Measurements from ENCODE around the gene PPP4R4. TPM values are rescaled to one million over a fixed set of nuclear protein-coding genes. Genes with fewer than 3 reads are reported as not detected.

PPP4R4 gene
- total RNA-seq (0.37 TPM), polyA plus RNA-seq (0.63 TPM)

DNA sequence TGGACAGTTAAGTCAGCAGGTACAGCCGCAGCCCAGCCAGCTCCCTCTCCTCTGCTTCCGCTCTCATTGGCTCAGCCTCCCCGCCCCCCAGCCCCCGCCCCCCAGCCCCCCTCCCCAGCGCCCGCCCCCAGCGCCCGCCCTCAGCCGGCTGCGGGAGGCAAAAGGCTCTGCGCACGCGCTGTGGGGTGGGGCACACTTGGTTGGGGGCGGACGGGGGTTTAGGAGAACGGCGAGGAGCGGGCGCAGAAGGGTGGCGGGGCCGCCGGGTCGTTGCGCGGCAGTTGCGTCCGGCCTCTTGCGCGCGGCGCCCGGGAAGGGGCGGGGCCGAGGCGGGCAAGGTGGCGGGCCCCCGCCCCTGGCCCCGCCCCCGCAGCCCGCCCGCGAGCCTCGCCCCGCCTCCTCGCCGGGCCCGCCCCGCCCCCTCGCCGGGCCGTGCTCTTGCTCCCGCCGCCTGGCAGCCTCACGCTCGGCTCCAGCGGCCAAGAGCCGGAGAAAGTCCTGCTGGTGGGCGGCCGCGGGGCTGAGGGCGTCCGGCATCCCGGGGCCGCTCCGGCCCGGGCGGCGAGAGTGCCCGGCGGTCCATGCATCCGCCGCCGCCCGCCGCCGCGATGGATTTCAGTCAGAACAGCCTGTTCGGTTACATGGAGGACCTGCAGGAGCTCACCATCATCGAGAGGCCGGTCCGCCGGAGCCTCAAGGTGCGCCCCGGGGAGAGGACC is at the start of gene PPP4R4:
TSS of gene PPP4R4 (plus strand) at position 438 of the 719 bp plus-strand sequence. CDS start at position 582, 144 bp downstream.
- H3K4me1 ChIP-seq (ENCODE audit: insufficient read depth): no peaks in the 10 kb centered on the region
- peak; percentile 69 for DNase-seq (ENCODE audit: extremely low spot score)
- under 1% methylated on average over 82 of the region's 84 CpGs for WGBS

DNA sequence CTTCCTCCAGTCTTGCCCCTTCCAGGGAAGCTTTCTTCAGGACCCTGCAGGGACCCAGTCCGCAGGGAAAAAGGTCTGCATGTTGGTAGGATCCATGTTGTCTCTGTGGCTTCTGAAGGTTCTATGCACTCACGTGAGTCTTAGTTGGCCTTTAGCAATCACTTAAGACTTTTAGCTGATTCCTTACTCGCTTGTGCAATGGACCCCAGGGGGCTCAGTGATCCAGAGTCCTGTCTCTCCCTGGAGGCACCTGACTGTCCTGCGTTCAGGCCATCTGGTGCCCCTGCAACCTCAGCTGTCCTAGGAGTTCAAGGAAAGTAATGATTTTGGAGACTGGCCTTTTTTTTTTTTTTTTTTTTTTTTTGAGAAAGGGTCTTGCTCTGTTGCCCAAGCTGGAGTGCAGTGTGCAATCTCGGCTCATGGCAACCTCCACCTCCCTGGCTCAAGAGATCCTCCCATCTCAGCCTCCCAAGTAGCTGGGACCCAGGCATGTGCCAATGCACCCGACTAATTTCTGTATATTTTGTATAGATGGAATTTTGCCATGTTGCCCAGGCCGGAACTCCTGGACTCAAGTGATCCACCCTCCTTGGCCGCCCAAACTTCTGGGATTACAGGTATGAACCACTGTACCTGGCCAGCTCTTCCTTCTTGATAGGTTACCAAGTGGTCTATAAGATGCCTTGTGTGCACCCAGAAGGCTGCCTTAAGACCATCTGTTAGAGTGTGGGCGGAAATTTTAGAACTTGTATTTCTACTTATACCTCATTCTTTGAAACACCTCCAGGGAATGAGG is 49.3 kb upstream of the PPP4R4 start:
- DNase-seq (ENCODE audit: extremely low spot score): no peak
- Histone ChIP-seq H3K27ac (ENCODE audit: low read depth) (no peak overlapping the region), H3K36me3 (ENCODE audit: insufficient read depth) (no peaks in the 10 kb centered on the region), H3K4me3 (ENCODE audit: low read depth, low read length) (no peak overlapping the region), H3K4me1 (ENCODE audit: insufficient read depth) (no peaks in the 10 kb centered on the region)
- 86% methylated on average over 9 of the region's 9 CpGs for WGBS

More for the DNA sequence above, at the start of gene PPP4R4:
- H3K27ac ChIP-seq (ENCODE audit: low read depth): no peak within 1 kb of the TSS
- peak within 1 kb of the TSS; percentile 76 for H3K4me3 ChIP-seq (ENCODE audit: low read depth, low read length)
- no peaks in the 10 kb centered on the region for H3K36me3 ChIP-seq (ENCODE audit: insufficient read depth)

GRCh38 chr14:94125659-94126418 is 48.3 kb upstream of the PPP4R4 start:
- DNase-seq (ENCODE audit: extremely low spot score): no peak
- H3K4me3 ChIP-seq (ENCODE audit: low read depth, low read length): no peak overlapping the region
- no peaks in the 10 kb centered on the region for H3K4me1 ChIP-seq (ENCODE audit: insufficient read depth)
- WGBS: 85% methylated on average over 6 of the region's 6 CpGs
- H3K36me3 ChIP-seq (ENCODE audit: insufficient read depth): no peaks in the 10 kb centered on the region
- H3K27ac ChIP-seq (ENCODE audit: low read depth): no peak overlapping the region

DNA sequence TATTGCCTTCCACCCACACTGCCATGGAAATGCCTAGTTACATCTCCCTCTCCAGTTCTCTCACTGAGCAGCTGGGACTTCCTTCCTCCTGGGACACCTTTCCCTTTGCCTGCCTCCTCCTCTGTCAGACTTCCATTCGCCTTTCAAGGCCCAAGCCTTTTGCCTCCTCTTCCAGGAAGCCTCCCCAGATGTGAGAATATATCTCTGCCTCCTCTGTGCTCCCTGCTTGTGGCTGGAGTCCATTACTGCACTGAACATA is 47.8 kb upstream of the PPP4R4 start:
- H3K4me1 ChIP-seq (ENCODE audit: insufficient read depth): no peaks in the 10 kb centered on the region
- no peak for DNase-seq (ENCODE audit: extremely low spot score)
- WGBS: 85% methylated on average over 1 of the region's 1 CpG
- H3K4me3 ChIP-seq (ENCODE audit: low read depth, low read length): no peak overlapping the region
- H3K27ac ChIP-seq (ENCODE audit: low read depth): no peak overlapping the region
- H3K36me3 ChIP-seq (ENCODE audit: insufficient read depth): no peaks in the 10 kb centered on the region

GRCh38 chr14:94126800-94127199 is 47.3 kb upstream of the PPP4R4 start:
- DNase-seq (ENCODE audit: extremely low spot score): no peak

DNA sequence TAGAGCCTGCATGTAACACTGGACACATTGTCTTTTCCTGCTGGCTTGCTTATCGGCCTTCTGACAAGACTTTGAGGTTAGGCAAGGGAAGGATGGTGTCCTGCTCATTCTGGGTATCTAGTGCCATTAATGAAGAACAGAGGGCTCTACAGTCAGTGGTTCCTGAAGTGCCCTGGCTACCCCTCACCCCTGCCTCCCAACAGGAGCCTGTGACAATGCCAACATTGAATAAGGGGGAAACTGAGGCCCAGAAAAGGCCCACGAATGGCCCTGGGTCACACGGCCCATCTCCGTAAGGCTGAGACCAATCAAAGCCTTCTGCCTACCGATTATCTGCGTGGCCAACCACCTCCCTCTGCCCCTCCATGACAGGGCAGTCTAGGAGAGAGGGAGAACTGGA is 46.8 kb upstream of the PPP4R4 start:
- 95% methylated on average over 6 of the region's 6 CpGs for WGBS
- no peak overlapping the region for H3K27ac ChIP-seq (ENCODE audit: low read depth)
- no peaks in the 10 kb centered on the region for H3K36me3 ChIP-seq (ENCODE audit: insufficient read depth)
- H3K4me1 ChIP-seq (ENCODE audit: insufficient read depth): no peaks in the 10 kb centered on the region
- DNase-seq (ENCODE audit: extremely low spot score): no peak
- H3K4me3 ChIP-seq (ENCODE audit: low read depth, low read length): no peak overlapping the region

More at GRCh38 chr14:94126800-94127199, 47.3 kb upstream of the PPP4R4 start:
- no peak overlapping the region for H3K4me3 ChIP-seq (ENCODE audit: low read depth, low read length)
- 88% methylated on average over 5 of the region's 5 CpGs for WGBS
- H3K36me3 ChIP-seq (ENCODE audit: insufficient read depth): no peaks in the 10 kb centered on the region
- no peak overlapping the region for H3K27ac ChIP-seq (ENCODE audit: low read depth)
- H3K4me1 ChIP-seq (ENCODE audit: insufficient read depth): no peaks in the 10 kb centered on the region

DNA sequence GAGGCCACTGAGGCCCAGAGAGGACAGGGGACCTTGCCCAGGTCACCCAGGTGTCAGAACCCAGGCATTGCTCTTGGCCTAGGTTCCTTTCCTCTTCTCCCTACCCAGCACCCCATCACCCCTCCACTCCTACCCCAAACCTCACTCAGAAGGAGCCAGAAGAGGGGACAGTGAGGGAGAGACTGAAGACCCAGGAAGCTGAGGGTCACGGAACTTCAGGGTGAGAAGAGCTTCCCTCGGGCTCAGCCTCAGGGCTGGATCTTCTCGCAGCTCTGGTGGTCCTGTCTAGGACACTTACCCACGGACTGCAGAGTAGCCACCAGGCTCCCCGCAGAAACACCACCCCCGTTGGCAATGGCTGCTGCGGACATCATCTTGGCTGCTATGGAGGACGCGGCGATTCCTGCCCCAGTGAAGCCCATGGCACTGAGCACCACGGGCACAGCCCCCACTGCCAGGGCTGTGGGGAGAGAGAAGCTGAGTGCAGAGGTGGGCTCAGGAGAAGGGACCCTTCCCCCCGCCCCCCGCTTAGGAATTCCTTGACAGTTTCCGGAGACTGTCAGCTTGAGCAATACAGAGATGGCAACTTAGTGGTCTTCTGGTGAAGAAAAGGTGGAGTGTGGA is 45.8 kb upstream of the PPP4R4 start:
- no peak for DNase-seq (ENCODE audit: extremely low spot score)
- H3K4me3 ChIP-seq (ENCODE audit: low read depth, low read length): no peak overlapping the region
- H3K27ac ChIP-seq (ENCODE audit: low read depth): no peak overlapping the region
- H3K36me3 ChIP-seq (ENCODE audit: insufficient read depth): no peaks in the 10 kb centered on the region
- H3K4me1 ChIP-seq (ENCODE audit: insufficient read depth): no peaks in the 10 kb centered on the region
- WGBS: 86% methylated on average over 14 of the region's 14 CpGs

- no peaks in the 10 kb centered on the region for H3K4me1 ChIP-seq (ENCODE audit: insufficient read depth)
- WGBS: under 1% methylated on average over 27 of the region's 27 CpGs
- peak within 1 kb of the TSS; percentile 89 for H3K27ac ChIP-seq (ENCODE audit: low read depth)
- peak; percentile 69 for DNase-seq (ENCODE audit: extremely low spot score)
- no peaks in the 10 kb centered on the region for H3K36me3 ChIP-seq (ENCODE audit: insufficient read depth)
- peak within 1 kb of the TSS; percentile 39 for H3K4me3 ChIP-seq (ENCODE audit: low read depth, low read length)
These were observed 44.9 kb upstream of the PPP4R4 start, which contains the start of gene IFI27L2 for GRCh38 chr14:94129111-94129757. Gene IFI27L2 (minus strand): TSS chr14:94129604. CDS start chr14:94129564, 40 bp downstream.

DNA sequence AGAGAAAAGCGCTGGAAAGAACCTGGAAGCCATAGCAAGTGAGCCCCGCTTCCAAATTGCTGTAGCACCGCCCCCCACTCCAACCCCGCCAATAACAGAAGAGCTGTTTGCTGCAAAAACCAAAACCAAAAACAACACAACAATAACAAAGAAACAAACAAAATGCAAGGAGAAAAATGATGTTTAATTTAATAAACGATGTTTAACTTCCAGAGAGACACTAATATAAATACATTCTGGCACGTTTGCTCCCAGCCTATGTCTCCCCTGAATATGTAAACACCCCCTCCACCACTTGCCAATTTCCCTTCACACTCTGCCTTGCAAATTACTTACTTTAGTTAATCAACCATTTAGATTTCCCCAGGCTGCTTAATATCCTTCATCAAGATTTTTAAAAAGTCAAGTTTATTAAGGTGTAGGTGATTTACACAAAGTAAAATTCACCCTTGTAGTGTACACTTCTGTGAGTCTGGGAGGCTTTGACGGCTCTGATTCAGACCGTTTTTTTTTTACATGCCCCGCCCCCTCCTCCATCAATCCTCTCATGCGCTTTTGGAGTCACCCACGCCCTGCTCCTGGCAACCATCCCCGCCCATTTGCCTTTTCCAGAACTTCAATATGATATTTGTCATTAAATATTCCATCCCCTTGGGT is 44.2 kb upstream of the PPP4R4 start:
- Histone ChIP-seq H3K36me3 (ENCODE audit: insufficient read depth) (no peaks in the 10 kb centered on the region), H3K4me1 (ENCODE audit: insufficient read depth) (no peaks in the 10 kb centered on the region), H3K27ac (ENCODE audit: low read depth) (no peak overlapping the region), H3K4me3 (ENCODE audit: low read depth, low read length) (peak overlapping the region; percentile 39)
- under 1% methylated on average over 12 of the region's 12 CpGs for WGBS
- no peak for DNase-seq (ENCODE audit: extremely low spot score)

DNA sequence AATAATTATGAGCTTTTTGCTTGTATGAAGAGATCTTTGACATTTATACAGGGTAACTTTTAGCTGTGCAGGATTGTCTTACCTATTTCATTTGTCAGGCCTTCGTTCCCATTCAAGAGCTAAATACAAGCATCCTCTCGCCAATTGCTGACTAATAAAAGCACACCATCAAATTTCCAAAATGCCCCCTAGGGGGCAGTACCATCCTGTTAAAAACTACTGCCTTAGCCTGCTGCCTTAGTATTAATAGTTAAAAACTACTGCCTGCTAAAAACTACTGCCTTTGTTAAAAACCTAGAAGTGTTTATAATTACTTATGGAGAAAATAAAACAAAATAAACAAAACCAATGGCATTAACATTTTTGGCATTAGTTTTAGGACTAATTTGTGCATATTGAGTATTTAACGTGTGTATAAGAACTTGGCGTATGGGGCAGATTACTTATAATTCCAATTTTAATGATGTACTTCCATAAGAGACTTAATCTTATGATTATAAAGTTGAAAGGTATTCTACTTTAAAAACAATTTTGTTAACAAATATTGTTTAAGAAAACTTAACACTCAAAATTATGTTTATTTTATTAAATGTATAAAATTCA is 41.7 kb upstream of the PPP4R4 start:
- no peak overlapping the region for H3K27ac ChIP-seq (ENCODE audit: low read depth)
- no peak for DNase-seq (ENCODE audit: extremely low spot score)
- WGBS: 44% methylated on average over 4 of the region's 4 CpGs
- H3K4me3 ChIP-seq (ENCODE audit: low read depth, low read length): no peak overlapping the region
- H3K36me3 ChIP-seq (ENCODE audit: insufficient read depth): no peaks in the 10 kb centered on the region
- no peaks in the 10 kb centered on the region for H3K4me1 ChIP-seq (ENCODE audit: insufficient read depth)

DNA sequence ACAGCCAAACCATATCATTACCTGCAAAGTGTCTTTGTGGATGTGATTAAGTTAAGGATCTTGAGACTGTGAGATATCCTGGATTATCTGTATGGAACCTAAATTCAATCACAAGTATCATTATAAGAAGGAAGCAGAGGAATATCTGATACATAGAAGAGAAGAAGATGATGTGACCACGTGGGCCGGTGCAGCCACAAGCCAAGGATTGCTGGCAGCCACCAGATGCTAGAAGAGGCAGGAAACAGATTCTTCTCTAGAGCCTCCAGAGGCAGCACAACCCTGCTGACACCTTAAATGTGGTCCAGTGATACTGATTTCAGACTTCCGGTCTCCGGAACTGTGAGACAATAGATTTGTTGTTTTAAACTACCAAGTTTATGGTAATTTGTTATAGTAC is 38.6 kb upstream of the PPP4R4 start:
- 73% methylated on average over 4 of the region's 4 CpGs for WGBS
- no peak for DNase-seq (ENCODE audit: extremely low spot score)

DNA sequence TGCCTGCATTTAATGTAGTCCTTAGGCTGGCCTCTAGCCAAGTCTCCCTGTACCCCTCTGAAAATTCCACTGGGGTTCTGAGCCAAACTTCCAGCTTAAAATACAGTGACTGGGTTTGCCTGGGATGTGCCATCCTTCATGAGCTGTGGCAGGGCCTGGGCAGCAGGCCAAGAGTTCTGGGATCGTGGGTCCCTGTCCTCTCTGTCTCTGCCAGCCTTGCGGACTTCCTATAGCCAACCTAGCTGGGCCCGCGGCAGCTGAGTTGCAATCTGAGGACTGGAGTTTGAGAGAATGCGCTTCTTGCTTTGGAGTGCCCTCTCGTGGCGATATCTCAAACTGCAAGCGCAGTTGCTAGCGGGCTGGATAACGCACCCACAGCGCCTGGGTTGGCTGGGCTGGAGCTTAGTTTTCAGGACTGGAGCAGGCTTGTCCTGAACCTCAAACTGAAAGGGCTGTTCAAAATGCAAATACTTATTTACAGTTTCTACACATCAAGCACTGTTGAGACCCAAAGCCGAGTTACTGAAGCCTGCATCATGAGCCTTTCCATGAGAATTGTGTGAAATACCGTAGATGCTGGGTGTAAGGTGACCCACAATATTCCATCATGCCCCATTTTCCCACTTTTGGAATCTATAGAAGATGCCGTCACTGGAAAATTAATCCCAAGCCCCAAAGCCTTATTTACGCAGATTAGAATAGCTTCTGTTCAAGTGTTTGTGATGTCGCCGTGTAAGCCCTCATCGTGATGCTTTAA is 37.4 kb upstream of the PPP4R4 start:
- Histone ChIP-seq H3K4me3 (ENCODE audit: low read depth, low read length) (no peak overlapping the region), H3K27ac (ENCODE audit: low read depth) (no peak overlapping the region), H3K4me1 (ENCODE audit: insufficient read depth) (no peaks in the 10 kb centered on the region), H3K36me3 (ENCODE audit: insufficient read depth) (no peaks in the 10 kb centered on the region)
- WGBS: 31% methylated on average over 18 of the region's 18 CpGs
- DNase-seq (ENCODE audit: extremely low spot score): no peak

More for the DNA sequence above, 38.6 kb upstream of the PPP4R4 start:
- Histone ChIP-seq H3K36me3 (ENCODE audit: insufficient read depth) (no peaks in the 10 kb centered on the region), H3K4me3 (ENCODE audit: low read depth, low read length) (no peak overlapping the region), H3K4me1 (ENCODE audit: insufficient read depth) (no peaks in the 10 kb centered on the region), H3K27ac (ENCODE audit: low read depth) (no peak overlapping the region)

All from urinary bladder (tissue), 4 donors.